Body of pancreas (tissue), 4 donors: ENCODE measurements around the gene ERCC3. TPM values are rescaled to one million over a fixed set of nuclear protein-coding genes. Genes with fewer than 3 reads are reported as not detected.
A peak's percentile ranks its signal among the peaks of the same experiment; 100 is the strongest.

Source experiments
- ATAC-seq: fragments of 150-250 bp; one replicate; pipeline ENCODE4 v1.9.1; 2016
- DNase-seq, 4 donors: peaks; one replicate each; pipeline ENCODE4 v3.0.0-alpha.2; 2019
- H3K27ac ChIP-seq, 4 donors: fragments of 200-600 bp; sonication (generic); 1 replicate in 3 of 4; 2 replicates in 1 of 4; pipeline versions ENCODE4 v1.5.1 to v1.6.1; 2016 to 2019; ENCODE audit warnings: mild to moderate bottlenecking in 1 of 4, mixed read lengths in 1 of 4, moderate library complexity in 1 of 4
- H3K27me3 ChIP-seq, 2 donors: fragments of 200-600 bp; sonication (generic); one replicate each; pipeline ENCODE4 v1.6.0; 2016; ENCODE audit warnings: mild to moderate bottlenecking in 1 of 2
- H3K36me3 ChIP-seq, 2 donors: fragments of 200-600 bp; sonication (generic); replicated peaks in 1 of 2; 2 replicates each; pipeline ENCODE4 v1.5.1; 2016; ENCODE audit warnings: low read depth in 2 of 2; ENCODE audit not compliant: insufficient read depth in 1 of 2
- H3K4me1 ChIP-seq: fragments of 200-600 bp; sonication (generic); one replicate; pipeline ENCODE4 v1.6.0; 2016
- H3K4me3 ChIP-seq, 2 donors: fragments of 200-600 bp; sonication (generic); 1 replicate in 1 of 2; 2 replicates in 1 of 2; pipeline ENCODE4 v1.5.1; 2016 to 2019
- H3K9me3 ChIP-seq, 3 donors: fragments of 200-600 bp; sonication (generic); 1 replicate in 2 of 3; 2 replicates in 1 of 3; pipeline ENCODE4 v1.5.1; 2016
- POLR2A ChIP-seq, 3 donors: fragments of 450-650 bp; IDR thresholded peaks; one replicate each; pipeline ENCODE4 v1.6.1; 2016; ENCODE audit warnings: antibody characterized with exemption in 3 of 3, mild to moderate bottlenecking in 2 of 3
- WGBS, 2 donors: methylation state at CpG; one replicate each; pipeline ENCODE4 v1.1.5; 2017; 5-methylcytosine and 5-hydroxymethylcytosine counted together
- intact Hi-C: fragments of 100-400 bp; cut with DNase I; formaldehyde crosslinking; loops from one replicate; pipeline ENCODE4 v1.15.1; 2023
- total RNA-seq, 2 donors: library from RNA; depleted of rRNA; stranded (reverse); fragments of >200 nt; gene quantifications; one replicate each; pipeline ENCODE4 v1.1.0, GENCODE V29; 2016
- TF ChIP-seq, protein P1 (sequence below), 7 experiments: fragments of 450-650 bp in 4 of 7; fragments of 200-600 bp in 3 of 7; sonication (generic) in 3 of 7; IDR thresholded peaks; one replicate each; pipeline ENCODE4 v1.5.1; 2016 to 2019; ENCODE audit warnings: antibody characterized with exemption in 7 of 7

ERCC3 gene
- total RNA-seq, 2 donors from 2014 or later = 28.5 to 54.7 TPM

GRCh38 chr2:127309468-127309867 lies 15.5 kb upstream of the ERCC3 start:
- H3K36me3 ChIP-seq = peaks cover 0 to 24% of the 10 kb centered on the region in 2 donors
- intact Hi-C loops = no loop called here
- ATAC-seq (no peak), DNase-seq (no peak)
- no peaks in the 10 kb centered on the region for H3K9me3 ChIP-seq
- H3K4me1 ChIP-seq = peaks cover 8% of the 10 kb centered on the region
- WGBS, 2 donors = 67 to 76% methylated on average over 4 of the region's 4 CpGs
- H3K4me3 ChIP-seq = no peak overlapping the region
- no peak overlapping the region for H3K27ac ChIP-seq
- no peaks in the 10 kb centered on the region for H3K27me3 ChIP-seq
- TF ChIP-seq, protein P1, sequence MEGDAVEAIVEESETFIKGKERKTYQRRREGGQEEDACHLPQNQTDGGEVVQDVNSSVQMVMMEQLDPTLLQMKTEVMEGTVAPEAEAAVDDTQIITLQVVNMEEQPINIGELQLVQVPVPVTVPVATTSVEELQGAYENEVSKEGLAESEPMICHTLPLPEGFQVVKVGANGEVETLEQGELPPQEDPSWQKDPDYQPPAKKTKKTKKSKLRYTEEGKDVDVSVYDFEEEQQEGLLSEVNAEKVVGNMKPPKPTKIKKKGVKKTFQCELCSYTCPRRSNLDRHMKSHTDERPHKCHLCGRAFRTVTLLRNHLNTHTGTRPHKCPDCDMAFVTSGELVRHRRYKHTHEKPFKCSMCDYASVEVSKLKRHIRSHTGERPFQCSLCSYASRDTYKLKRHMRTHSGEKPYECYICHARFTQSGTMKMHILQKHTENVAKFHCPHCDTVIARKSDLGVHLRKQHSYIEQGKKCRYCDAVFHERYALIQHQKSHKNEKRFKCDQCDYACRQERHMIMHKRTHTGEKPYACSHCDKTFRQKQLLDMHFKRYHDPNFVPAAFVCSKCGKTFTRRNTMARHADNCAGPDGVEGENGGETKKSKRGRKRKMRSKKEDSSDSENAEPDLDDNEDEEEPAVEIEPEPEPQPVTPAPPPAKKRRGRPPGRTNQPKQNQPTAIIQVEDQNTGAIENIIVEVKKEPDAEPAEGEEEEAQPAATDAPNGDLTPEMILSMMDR (IDR thresholded peaks at IDR 0.05) = no peak
- TF ChIP-seq POLR2A (IDR thresholded peaks at IDR 0.05) = no peak

GRCh38 chr2:127308586-127309138 lies 14.7 kb upstream of the ERCC3 start:
- Histone ChIP-seq H3K27ac (no peak overlapping the region), H3K36me3 (peaks cover 0 to 19% of the 10 kb centered on the region in 2 donors), H3K9me3 (no peaks in the 10 kb centered on the region), H3K4me1 (no peaks in the 10 kb centered on the region), H3K4me3 (no peak overlapping the region), H3K27me3 (no peaks in the 10 kb centered on the region)
- DNase-seq (no peak), ATAC-seq (no peak)
- TF ChIP-seq POLR2A (IDR thresholded peaks at IDR 0.05) = no peak
- TF ChIP-seq, protein P1 (IDR thresholded peaks at IDR 0.05) = no peak
- 89% methylated on average over 7 of the region's 7 CpGs for WGBS, 2 donors
- intact Hi-C loops = no loop called here

DNA sequence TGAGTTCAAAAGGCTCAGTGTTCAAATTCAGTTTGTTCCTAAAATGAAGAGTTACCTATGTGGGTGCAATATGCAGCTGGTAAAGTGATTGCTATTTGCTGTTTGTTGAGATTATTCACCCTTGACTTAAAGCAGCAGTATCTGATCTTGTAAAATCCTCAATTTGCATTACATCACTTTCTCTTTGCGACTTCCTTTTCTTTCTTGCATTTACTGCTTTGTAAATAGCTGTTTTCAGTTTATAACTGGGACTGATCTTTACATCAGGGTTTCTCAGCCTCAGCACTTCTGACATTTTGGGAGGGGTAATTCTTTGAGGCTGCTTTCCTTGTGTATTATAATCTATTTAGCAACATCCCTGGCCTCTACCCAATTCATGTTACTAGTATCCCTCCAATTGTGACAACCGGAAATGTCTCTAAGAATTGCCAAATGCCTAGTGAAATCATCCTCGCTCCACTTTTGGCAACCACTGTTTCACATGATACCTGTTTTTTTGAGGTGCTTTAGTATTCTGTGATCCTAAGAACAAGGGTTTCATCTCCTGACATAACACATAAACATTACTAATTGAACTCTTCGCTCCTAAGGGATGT lies 12.1 kb upstream of the ERCC3 start:
- WGBS, 2 donors = 77 to 88% methylated on average over 4 of the region's 4 CpGs
- DNase-seq (no peak), ATAC-seq (no peak)
- peaks cover 0 to 15% of the 10 kb centered on the region in 2 donors for H3K36me3 ChIP-seq
- intact Hi-C loops = no loop called here
- H3K4me1 ChIP-seq = no peaks in the 10 kb centered on the region
- no peaks in the 10 kb centered on the region for H3K9me3 ChIP-seq
- no peak for TF ChIP-seq POLR2A (IDR thresholded peaks at IDR 0.05)
- TF ChIP-seq, protein P1 (IDR thresholded peaks at IDR 0.05) = no peak
- no peaks in the 10 kb centered on the region for H3K27me3 ChIP-seq
- no peak overlapping the region for H3K27ac ChIP-seq
- H3K4me3 ChIP-seq = no peak overlapping the region

DNA sequence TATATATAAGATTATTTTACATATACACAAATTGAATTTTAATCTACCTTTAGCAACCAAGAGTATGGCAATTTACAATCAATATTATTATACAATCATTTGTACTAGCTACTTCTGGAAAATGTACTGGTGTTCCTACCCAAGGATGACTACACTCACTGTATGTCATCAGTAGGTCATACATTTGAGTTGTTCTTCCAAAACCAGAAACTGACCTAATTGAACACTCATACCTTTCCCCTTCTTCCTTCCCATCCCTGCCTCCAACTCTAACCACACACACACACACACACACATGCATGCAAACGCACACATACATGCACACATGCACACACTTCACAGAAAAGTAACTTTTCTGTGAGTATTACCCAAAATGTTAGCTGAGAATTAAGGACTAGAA lies 8.2 kb upstream of the ERCC3 start:
- no peak for DNase-seq
- no peak overlapping the region for H3K27ac ChIP-seq
- H3K27me3 ChIP-seq = no peaks in the 10 kb centered on the region
- H3K9me3 ChIP-seq = no peaks in the 10 kb centered on the region
- intact Hi-C loops = no loop called here
- peaks cover 0 to 5% of the 10 kb centered on the region in 2 donors for H3K36me3 ChIP-seq
- H3K4me1 ChIP-seq = no peaks in the 10 kb centered on the region
- H3K4me3 ChIP-seq = no peak overlapping the region
- 88 to 100% methylated on average over 1 of the region's 1 CpG for WGBS, 2 donors
- TF ChIP-seq POLR2A (IDR thresholded peaks at IDR 0.05) = no peak
- TF ChIP-seq, protein P1 (IDR thresholded peaks at IDR 0.05) = no peak
- no peak for ATAC-seq

DNA sequence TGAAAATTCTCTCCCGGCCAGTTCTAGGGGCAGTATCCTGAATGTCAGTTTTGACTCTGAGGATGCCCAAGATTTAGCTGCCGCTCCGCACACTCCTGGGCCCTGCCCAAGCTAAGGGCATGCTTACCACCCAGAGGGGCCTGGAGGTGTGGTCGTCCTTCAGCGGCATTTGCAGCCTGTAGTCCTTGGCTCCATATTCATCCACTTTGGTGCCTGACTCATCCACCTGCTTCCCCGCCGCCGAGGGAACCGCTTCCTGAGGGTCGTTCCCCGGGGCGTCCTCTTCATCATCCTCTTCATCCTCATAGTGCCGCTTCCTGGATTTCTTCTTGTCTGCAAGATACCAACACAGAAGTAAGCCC lies 577 bp downstream of the ERCC3 start:
- Histone ChIP-seq H3K9me3 (no peaks in the 10 kb centered on the region), H3K4me1 (peaks cover 20% of the 10 kb centered on the region), H3K4me3 (peak overlapping the region; percentile 88 to 98), H3K27ac (peak overlapping the region in 3 of 4 donors; percentile 55 to 76 (median 73)), H3K27me3 (no peaks in the 10 kb centered on the region), H3K36me3 (peaks cover 5 to 14% of the 10 kb centered on the region in 2 donors)
- 5 to 15% methylated on average over 11 to 13 of the region's 13 CpGs for WGBS, 2 donors
- DNase-seq = no peak
- intact Hi-C loops = no loop called here
- ATAC-seq = no peak
- TF ChIP-seq, protein P1 (IDR thresholded peaks at IDR 0.05) = no peak
- no peak for TF ChIP-seq POLR2A (IDR thresholded peaks at IDR 0.05)
